Measurements from ENCODE around the gene CHRNA3.

DNA sequence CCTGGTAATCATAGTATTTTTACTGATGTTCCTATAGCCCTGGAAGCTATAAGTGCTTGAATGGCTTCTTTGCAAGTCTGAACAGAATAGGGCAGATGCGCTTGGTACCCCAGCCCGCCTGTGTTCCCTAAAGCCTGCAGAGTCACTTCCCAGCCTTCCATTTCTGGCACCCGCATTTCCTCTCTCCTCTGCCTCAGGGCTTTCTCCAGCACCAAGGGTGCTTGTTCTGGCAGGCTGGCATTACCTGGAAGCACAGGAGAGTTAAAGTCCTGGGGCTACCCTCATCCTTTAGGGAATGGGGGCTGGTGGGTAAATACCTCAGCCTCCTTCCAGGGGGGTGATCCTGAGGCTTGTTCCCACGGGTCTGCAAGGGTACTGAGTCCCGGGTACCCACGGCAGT lies 7.4 kb upstream of the CHRNA3 start:
- TF ChIP-seq POLR2AphosphoS5 (IDR thresholded peaks at IDR 0.05) (no peak), POLR2A (IDR thresholded peaks at IDR 0.05) (no peak), EP300 (IDR thresholded peaks at IDR 0.05) (no peak)
- TF ChIP-seq, protein P1, sequence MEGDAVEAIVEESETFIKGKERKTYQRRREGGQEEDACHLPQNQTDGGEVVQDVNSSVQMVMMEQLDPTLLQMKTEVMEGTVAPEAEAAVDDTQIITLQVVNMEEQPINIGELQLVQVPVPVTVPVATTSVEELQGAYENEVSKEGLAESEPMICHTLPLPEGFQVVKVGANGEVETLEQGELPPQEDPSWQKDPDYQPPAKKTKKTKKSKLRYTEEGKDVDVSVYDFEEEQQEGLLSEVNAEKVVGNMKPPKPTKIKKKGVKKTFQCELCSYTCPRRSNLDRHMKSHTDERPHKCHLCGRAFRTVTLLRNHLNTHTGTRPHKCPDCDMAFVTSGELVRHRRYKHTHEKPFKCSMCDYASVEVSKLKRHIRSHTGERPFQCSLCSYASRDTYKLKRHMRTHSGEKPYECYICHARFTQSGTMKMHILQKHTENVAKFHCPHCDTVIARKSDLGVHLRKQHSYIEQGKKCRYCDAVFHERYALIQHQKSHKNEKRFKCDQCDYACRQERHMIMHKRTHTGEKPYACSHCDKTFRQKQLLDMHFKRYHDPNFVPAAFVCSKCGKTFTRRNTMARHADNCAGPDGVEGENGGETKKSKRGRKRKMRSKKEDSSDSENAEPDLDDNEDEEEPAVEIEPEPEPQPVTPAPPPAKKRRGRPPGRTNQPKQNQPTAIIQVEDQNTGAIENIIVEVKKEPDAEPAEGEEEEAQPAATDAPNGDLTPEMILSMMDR (IDR thresholded peaks at IDR 0.05) = no peak
